Activated CD8-positive, alpha-beta memory T cell treated with anti-CD3 and anti-CD28 coated beads for 36 hours (primary cell): ENCODE results near the gene USP5. TPM values are rescaled to one million over a fixed set of nuclear protein-coding genes. Genes with fewer than 3 reads are reported as not detected.

Experiments
- CTCF ChIA-PET: fragments of 350-600 bp; sonication (Branson Sonifier 250); formaldehyde crosslinking; loops from one replicate; lab custom pipeline; 2021; ENCODE audit warnings: antibody characterized with exemption; lab: Charles Lee
- POLR2A ChIA-PET: fragments of 350-600 bp; sonication (Branson Sonifier 250); formaldehyde crosslinking; loops from one replicate; lab custom pipeline; 2021; ENCODE audit warnings: antibody characterized with exemption; lab: Charles Lee
- total RNA-seq, 2 experiments: library from RNA; stranded (reverse); gene quantifications; one replicate each; pipeline ENCODE4 v1.2.3, GENCODE V29; 2021

The USP5 gene
- total RNA-seq, 2 experiments from 2014 or later: 151 to 152 TPM

DNA sequence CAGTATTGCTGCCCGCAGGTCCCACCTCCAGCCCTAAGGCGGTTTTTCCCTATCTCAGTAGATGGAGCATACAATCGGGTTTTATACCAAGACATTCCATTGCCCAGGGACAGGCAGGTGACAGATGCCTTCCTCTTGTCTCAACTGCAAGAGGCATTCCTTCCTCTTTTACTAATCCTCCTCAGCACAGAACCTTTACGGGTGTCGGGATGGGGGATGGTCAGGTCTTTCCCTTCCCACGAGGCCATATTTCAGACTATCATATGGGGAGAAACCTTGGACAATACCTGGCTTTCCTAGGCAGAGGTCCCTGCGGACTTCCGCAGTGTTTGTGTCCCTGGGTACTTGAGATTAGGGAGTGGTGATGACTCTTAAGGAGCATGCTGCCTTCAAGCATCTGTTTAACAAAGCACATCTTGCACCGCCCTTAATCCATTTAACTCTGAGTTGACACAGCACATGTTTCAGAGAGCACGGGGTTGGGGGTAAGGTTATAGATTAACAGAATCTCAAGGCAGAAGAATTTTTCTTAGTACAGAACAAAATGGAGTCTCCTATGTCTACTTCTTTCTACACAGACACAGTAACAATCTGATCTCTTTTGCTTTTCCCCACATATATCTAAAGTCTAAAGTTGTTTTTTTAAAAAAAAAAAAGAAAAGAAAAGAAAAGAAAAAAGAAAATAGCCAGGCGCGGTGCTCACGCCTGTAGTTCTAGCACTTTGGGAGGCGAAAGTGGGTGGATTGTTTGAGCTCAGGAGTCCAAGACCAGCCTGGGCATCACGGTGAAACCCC, 34.5 kb downstream of the USP5 start:
- CTCF ChIA-PET: interaction anchor here (0.6 kb wide), 1 partner anchor 38 kb away, joined by 3 read pairs; no protein-coding TSS in a partner anchor
- POLR2A ChIA-PET: interaction anchor here (0.6 kb wide), 1 partner anchor 1050 kb away, joined by 3 read pairs; no protein-coding TSS in a partner anchor

DNA sequence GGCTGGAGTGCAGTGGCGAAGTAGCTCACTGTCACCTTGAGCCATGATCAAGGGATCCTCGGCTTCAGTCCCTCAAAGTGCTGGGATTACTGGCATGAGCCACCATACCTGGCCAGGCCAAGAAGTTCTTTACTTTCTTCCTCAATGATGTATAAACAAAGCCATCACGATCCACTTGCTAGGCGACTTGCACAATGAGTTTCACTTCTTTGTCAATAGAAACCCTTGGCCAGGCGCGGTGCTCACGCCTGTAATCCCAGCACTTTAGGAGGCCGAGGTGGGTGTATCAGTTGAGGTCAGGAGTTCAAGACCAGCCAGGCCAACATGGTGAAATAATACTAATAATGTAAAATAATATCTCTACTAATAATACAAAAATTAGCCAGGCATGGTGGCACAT, 35.5 kb downstream of the USP5 start:
- ChIA-PET CTCF (interaction anchor here (0.6 kb wide), 1 partner anchor 39 kb away, joined by 3 read pairs; no protein-coding TSS in a partner anchor), POLR2A (no interaction called here)

DNA sequence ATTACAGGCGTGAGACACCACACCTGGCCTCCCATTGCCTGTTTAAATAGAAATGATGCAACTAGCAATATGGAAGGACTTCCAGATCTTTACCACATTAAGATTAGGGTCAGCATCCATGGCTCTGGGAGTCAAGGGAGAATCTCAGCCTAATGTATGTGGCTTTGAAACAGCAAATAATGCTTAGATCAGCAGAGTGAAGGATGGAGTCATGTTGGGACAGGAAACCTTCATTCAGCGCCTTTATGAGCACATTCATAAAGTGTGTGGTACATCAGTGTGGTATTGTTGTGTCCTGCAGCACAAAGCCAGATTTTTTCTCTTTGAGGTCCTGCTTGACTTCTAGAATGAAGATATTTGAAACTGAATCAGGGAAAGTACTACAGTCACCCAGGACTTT, 36.4 kb downstream of the USP5 start:
- POLR2A ChIA-PET: no interaction called here
- CTCF ChIA-PET: no interaction called here

DNA sequence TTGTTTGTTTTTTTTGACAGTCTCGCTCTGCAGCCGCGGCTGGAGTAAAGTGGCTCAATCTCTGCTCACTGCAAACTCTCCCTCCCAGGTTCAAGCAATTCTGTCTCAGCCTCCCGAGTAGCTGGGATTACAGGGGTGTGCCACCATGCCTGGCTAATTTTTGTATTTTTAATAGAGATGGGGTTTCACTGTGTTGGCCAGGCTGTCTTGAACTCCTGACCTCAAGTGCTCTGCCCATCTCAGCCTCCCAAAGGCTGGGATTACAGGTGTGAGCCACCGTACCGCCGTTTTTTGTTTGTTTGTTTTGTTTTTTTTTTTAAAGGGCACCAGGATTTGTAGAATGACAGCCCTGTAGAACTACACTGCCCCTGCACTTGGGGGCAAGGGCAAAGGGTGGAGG, 36.8 kb downstream of the USP5 start:
- CTCF ChIA-PET: interaction anchor here (1.2 kb wide), 1 partner anchor 16 kb away, joined by 4 read pairs; the partner anchor contains the start of gene SPSB2

DNA sequence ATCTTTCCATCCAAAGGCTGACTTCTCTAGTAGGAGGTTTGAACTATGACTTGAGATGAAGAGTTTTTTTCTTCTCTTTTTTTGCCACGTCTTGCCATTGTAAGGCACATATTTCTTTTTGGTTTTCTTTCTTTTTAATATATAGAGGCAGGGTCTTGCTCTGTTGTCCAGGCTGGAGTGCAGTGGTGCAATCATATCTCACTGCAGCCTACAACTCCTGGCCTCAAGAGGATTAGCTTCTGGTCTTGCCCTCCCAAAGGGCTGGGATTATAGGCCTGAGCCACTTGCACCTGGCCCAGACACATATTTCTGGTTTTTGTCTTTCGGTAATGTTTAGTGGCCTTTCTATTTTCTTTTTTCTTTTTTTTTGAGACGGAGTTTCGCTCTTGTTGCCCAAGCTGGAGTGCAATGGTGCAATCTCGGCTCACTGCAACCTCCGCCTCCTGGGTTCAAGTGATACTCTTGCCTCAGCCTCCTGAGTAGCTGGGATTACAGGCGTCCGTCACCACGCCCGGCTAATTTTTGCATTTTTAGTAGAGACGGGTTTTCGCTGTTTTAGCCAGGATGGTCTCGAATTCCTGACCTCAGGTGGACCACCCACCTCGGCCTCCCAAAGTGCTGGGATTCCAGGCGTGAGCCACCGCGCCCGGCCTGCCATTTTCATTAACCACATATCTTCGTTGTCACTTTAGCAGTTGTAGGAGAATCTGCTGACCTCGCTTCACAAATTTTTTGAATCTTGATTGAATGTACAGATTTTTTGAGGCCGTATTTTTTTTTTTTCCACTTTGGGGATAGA, 38.0 kb downstream of the USP5 start:
- CTCF ChIA-PET: interaction anchor here (1.2 kb wide), 1 partner anchor 17 kb away, joined by 4 read pairs; the partner anchor contains the start of gene SPSB2
- POLR2A ChIA-PET: interaction anchor here (1.0 kb wide), 1 partner anchor 17 kb away, joined by 4 read pairs; the partner anchor contains the start of gene SPSB2

More for the DNA sequence above, 36.8 kb downstream of the USP5 start:
- POLR2A ChIA-PET: interaction anchor here (1.0 kb wide), 1 partner anchor 16 kb away, joined by 4 read pairs; the partner anchor contains the start of gene SPSB2

DNA sequence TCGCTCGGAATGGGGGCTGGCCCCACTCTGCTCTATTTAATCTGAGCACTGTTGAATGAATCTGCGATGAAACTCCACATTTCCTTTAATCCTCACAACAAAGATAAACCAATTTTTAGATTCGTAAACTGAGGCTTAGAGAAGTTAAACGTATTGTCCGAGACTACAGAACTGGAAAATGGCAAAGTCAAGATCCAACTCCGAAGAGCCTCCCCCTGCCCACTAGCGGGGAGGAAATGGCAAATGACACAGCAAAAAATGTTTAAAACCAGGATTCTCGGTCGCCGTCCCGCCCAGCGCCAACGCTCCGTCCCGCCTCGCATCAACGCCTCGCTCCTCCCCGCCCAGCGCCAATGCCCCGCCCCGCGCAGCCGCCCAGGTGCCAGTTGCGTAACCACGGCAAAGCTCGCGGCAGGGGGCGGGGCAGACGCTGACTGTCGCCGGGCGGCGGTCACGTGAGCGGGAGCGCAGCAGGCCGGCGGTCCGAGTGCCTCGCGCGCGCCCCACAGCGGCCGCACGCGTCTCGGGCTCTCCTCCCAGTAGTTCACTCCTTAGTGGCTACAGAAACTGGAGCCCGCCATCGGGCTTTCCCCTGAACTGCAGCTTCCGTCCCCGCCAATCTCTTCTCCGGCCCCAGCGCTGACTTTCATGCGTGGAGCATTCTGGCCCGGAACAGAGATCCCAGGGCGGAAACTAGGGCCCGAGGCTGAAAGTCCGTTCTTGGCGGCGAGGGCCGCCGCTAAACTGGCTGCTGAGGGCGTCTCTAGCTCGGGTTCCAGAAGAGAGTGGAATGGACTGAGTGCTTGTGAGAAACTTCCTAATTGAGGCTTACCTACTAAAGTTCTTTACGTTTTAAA, 39.1 kb downstream of the USP5 start:
- ChIA-PET POLR2A (interaction anchor here (0.8 to 1.6 kb wide), 10 partner anchors 14 to 358 kb away, joined by 3 to 20 read pairs (median 6); partner anchors contain the start of genes C12orf57, CDCA3, COPS7A and ENO2), CTCF (interaction anchor here (0.7 to 2.2 kb wide), 21 partner anchors 10 to 138 kb away, joined by 3 to 30 read pairs (median 4); partner anchors contain the start of genes CD4, CDCA3, ENO2 and MLF2)

DNA sequence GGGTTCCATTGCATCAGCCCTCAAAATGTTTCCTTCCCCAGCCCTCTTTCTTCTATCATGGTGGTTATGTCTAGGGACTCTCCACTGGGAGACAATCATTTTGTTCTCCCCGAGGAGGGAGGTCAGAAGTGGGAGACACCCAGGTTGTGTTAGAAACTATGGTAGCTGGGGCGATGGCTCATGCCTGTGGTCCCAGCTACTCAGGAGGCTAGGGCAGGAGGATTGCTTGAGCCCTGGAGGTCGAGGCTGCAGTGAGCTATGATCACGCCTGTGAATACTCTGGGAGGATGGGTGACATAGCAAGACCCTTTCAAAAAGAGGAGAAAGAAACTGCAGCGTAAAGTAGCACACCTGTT, 39.7 kb downstream of the USP5 start:
- POLR2A ChIA-PET: interaction anchor here (0.8 to 1.6 kb wide), 9 partner anchors 14 to 359 kb away, joined by 3 to 20 read pairs (median 7); partner anchors contain the start of genes C12orf57, CDCA3, COPS7A and ENO2
- CTCF ChIA-PET: interaction anchor here (0.7 to 2.2 kb wide), 20 partner anchors 11 to 139 kb away, joined by 3 to 30 read pairs (median 4); partner anchors contain the start of genes CD4, CDCA3, ENO2 and MLF2

DNA sequence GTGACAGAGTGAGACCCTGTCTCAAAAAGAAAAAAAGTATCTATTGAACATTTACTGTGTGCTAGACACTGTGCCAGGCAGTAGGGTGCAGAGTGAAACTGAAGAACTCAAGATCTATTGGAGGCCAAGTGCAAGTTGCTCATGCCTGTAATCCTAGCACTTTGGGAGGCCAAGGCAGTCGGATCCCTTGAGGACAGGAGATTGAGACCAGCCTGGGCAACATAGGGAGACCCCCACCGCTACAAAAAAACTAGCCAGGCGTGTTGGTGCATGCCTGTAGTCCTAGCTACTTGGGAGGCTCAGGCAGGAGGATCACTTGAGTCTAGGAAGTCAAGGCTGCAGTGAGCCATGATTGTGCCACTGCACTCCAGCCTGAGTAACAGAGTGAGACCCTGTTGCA, 40.7 kb downstream of the USP5 start:
- POLR2A ChIA-PET: interaction anchor here (0.7 kb wide), 1 partner anchor 9 kb away, joined by 5 read pairs; no protein-coding TSS in a partner anchor
- CTCF ChIA-PET: interaction anchor here (1.4 to 2.2 kb wide), 3 partner anchors 12 to 31 kb away, joined by 4 to 21 read pairs (median 17); no protein-coding TSS in a partner anchor

DNA sequence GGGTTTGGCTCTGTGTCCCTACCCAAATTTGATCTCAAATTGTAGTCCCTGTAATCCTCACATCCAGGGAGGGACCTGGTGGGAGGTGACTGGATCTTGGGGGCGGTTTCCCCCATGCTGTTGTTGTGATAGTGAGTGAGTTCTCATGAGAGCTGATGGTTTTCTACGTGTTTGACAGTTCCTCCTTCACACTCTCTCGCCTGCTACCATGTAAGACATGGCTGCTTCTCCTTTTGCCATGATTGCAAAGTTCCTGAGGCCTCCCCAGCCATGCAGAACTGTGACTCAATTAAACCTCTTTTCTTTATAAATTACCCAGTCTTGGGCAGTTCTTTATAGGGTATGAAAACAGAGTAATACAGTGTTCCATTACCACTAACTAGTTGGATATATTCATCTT, 42.4 kb downstream of the USP5 start:
- CTCF ChIA-PET: interaction anchor here (1.1 kb wide), 1 partner anchor 22 kb away, joined by 4 read pairs; no protein-coding TSS in a partner anchor
- POLR2A ChIA-PET: no interaction called here

DNA sequence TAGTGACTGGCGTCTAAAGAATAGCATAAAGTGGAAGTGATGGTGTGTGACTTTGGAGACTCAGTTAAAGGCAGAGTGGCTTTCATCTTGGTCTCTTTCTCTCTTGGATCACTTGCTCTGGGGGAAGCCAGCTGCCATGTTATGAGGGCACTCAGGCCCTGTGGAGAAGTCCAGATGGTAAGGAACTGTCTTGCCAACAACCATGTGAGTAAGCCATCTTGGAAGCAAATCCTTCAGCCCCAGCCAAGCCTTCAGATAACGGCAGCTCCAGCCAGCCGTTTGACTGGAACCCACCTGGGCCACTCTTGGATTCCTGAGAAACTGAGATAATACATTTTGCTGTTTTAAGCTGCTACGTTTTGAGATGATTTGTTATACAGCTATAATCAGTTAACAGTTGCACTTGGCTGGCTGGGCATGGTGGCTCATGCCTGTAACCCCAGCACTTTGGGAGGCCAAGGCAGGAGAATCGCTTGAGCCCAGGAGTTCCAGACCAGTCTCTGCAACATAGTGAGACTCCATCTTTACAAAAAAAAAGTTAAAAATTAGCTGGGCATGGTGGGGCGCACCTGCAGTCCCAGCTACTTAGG, 45.0 kb downstream of the USP5 start:
- POLR2A ChIA-PET: no interaction called here
- CTCF ChIA-PET: no interaction called here

DNA sequence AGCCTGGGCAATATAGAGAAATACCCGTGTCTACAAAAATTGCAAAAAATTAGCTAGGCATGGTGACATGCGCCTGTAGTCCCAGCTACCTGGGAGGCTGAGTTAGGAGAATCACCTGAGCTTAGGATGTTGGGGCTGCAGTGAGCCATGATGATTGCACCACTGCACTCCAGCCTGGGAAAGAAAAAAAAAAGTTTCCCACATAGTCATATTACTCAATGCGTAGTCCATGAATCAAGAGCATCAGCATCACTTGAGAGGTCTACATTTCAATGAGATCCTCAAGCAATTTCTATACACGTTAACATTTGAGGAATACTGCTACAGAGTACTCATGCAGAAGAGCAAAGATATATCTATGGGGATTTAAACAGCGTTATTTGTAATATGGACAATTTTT, 47.5 kb downstream of the USP5 start:
- ChIA-PET CTCF (interaction anchor here (0.6 to 1.2 kb wide), 2 partner anchors 27 to 36 kb away, joined by 3 read pairs; partner anchors contain the start of gene SPSB2), POLR2A (no interaction called here)

DNA sequence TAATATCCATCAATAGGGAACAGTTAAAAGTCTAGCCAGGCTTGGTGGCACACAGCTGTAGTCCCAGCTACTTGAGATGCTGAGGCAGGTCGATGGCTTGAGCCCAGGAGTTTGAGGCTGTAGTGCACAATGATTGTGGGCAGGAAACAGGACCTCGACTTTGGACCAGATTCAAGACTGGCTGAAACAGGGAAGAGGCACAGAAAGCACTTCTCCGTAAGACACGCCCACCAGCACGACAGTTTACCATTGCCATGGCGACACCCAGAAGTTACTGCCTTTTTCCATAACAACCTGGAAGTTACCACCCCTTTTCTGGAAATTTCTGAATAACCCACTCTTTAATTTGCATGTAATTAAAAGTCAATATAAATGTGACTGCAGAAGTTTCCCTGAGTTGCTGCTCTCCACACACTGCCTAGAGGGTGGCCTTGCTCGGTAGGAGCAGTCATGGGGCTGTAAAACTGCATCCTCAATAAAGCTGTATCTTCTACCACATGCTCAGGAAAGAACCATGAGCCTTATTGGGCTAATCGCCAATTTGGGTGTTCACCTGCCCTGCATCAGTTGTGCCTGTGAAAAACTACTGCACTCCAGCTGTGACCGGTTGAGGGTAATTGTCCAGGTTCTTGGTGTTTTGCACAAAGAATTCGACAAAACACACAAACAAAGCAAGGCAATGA, 48.0 kb downstream of the USP5 start:
- ChIA-PET POLR2A (interaction anchor here (0.6 kb wide), 1 partner anchor 9 kb away, joined by 6 read pairs; no protein-coding TSS in a partner anchor), CTCF (interaction anchor here (0.6 to 1.2 kb wide), 2 partner anchors 27 to 35 kb away, joined by 3 read pairs; partner anchors contain the start of gene SPSB2)

DNA sequence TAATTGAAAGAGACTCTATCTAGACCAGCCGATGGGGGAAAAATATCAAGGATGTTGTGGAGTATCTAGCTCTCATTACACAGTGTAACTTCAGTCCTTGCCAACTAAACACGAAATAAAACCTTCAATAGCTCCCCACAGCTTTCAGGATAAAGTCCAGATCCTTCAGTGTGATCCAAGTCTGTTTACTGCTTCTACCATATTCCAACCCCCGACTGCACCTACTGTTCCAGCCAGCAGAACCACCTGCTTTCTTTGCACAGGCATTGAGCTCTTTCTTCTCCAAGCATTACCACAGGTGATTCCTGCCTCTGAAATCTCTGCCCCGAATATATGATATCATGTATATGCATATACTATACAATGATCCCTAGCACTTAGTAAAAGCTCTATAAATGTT, 50.5 kb downstream of the USP5 start:
- ChIA-PET POLR2A (interaction anchor here (0.6 to 0.8 kb wide), 2 partner anchors 10 to 179 kb away, joined by 3 to 5 read pairs; no protein-coding TSS in a partner anchor), CTCF (interaction anchor here (0.8 to 1.0 kb wide), 2 partner anchors 11 to 21 kb away, joined by 3 to 4 read pairs; no protein-coding TSS in a partner anchor)

DNA sequence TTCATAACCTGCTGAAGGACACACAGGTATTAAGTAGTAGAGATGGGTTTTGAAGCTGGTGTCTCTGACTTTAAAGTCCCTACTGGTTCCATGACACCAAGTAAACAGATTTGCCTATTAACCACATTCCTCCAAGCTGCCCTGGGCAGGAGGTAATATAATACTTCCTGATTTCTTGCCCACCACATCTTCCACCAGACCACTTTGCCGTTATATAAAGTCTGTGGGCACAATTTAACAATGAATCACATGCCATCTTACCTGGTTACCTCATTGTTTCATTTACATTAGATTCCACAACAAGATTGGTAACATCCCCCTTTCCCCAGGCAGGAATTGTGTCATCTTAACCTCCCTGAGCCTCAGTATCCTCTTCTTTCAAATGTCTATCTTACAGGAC, 51.8 kb downstream of the USP5 start:
- POLR2A ChIA-PET: no interaction called here
- CTCF ChIA-PET: interaction anchor here (2.0 kb wide), 1 partner anchor 31 kb away, joined by 8 read pairs; the partner anchor contains the start of gene SPSB2

DNA sequence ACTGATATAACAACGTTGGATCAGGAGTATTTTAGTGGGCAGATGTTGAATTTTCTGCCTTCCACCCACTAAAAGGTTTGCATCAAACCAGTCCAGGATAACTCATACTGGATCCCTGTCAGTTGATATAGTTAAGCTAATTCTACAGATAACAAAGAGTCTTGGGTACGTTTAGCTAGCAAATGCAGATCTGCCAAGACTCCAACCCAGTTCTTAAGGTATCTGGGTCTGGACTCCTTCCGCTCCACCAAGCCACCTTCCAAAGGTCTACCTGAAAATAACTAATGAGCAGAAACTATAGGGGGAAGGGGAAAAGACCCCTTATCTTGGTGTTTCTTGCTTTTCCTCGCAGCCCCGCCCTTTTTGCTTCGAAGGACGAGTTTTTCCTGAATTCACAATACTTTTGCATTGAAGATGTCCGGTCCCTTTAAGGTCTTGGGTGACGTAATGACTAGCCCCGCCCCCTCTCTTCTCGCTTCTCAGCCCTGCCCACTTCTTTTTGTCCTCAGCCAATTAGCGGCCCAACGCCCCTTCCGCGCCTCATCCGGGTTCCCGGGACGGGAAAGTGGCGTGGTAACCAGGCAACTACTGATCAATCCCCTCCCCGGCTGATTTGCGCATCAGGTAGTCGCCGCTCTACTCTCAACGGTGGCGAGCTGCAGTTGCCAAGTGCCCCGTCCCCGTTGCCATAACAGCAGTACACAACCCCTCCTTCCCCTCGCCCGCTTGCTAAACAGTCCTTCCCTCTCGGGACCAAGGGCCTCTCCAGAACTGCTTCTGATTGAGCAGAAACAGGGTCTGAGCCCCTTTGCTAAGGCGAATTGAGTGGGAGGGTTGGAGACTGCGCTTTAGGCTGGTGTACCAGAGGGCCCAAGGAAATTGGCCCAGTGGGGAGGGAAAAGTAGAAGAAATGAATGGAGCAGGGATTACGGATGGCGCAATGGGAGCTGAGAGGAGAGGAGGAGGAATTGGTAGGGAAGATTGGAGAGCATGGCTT, 52.6 kb downstream of the USP5 start, which contains the start of gene LRRC23:
Gene LRRC23 (plus strand): TSS at position 543 of the 997 bp plus-strand sequence. CDS start 812 bp downstream, outside the sequence.
- CTCF ChIA-PET: interaction anchor here (0.5 to 3.0 kb wide), 4 partner anchors 13 to 44 kb away, joined by 3 to 17 read pairs (median 6); partner anchors contain the start of gene SPSB2
- POLR2A ChIA-PET: interaction anchor here (1.0 to 1.2 kb wide), 3 partner anchors 13 to 22 kb away, joined by 3 to 5 read pairs (median 4); no protein-coding TSS in a partner anchor
